NCI-H1694 (cell line): ENCODE data around the gene GPBAR1.
"Not testable (repeated sequence)": the region's sequence is repeated elsewhere in the genome, so short reads cannot be mapped to it uniquely, and the experiment has no call there.

Experiments
- DNase-seq: peaks from one replicate; lab custom pipeline; 2025; lab: John Stamatoyannopoulos, UW

Gene GPBAR1

DNA sequence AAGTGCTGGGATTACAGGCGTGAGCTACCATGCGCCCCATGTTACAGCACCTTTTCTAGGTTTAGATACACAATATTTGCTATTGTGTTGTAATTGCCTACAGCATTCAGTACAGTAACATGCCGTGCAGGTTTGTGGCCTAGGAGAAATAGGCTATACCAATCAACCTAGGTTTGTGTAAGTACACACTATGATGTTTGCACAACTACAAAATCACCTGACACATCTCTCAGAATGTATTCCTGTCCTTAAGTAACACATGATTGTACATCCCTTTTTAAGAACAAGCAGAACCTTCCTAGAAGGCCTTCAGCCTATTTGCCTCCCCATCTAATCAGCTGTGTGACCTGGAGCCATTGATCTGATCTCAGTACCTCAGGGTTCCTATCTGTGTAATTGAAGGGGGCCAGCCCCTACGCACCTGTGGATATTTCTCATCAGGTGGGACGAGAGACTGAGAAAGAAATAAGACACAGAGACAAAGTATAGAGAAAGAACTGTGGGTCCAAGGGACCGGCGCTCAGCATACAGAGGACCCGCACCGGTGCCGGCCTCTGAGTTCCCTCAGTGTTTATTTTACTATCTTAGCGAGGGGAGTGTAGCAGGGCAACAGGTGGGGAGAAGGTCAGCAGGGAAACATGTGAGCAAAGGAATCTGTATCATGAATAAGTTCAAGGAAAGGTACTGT lies 50.2 kb downstream of the GPBAR1 start:
- no peak for DNase-seq

DNA sequence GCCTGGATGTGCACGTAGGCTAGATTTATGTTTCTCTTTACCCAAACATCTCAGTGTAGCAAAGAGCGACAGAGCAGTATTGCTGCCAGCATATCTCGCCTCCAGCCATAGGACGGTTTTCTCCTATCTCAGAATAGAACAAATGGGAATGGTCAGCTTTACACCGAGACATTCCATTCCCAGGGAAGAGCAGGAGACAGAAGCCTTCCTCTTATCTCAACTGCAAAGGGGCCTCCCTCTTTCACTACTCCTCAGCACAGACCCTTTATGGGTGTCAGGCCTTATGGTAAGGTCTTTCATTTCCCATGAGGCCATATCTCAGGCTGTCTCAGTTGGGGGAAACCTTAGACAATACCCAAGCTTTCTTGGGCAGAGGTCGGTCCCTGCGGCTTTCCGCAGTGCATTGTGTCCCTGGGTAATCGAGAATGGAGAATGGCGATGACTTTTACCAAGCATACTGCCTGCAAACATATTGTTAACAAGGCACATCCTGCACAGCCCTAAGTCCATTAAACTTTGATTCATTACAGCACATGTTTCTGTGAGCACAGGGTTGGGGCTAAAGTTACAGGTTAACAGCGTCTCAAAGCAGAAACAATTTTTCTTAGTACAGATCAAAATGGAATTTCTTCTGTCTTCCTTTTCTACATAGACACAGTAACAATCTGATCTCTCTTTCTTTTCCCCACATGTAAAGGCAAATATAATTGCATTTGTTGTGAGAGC lies 50.9 kb downstream of the GPBAR1 start:
- not testable (repeated sequence) for DNase-seq

DNA sequence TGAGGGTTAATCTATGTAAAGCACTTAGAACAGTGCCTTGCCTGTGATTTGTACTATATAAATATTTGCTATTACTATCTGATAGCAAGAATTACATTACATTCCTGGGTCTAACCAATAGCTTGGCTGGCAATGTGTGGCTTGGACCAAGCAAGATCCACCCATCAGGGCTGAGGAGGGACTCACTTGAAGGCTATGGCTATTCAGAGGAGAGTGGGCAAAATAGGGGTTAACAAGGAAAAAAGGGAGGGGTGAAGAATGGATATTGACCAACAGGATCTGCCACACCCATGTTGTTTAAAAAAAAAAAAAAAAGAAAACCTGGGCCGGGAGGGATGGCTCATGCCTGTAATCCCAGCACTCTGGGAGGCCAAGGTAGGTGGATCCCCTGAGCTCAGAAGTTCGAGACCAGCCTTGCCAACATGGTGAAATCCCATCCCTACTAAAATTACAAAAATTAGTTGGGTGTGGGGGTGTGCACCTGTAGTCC lies 51.5 kb downstream of the GPBAR1 start:
- DNase-seq: no peak

DNA sequence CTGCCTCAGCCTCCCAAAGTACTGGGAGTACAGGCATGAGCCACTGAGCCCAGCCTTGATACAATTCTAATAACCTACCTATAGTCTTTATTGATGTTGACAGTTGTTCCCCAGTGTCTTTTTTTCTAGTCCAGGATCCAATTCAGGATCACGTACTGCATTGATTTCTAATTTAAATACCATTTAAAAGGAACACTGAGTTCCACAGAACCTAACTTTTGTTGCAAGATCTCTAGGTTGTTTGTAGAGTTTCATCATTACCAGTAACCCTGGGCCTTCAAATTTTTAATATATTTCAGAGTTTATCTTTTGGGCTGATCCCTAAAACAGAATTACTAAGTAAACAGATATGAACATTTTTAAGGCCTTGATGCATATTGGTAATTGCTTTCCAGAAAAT lies 52.5 kb downstream of the GPBAR1 start:
- no peak for DNase-seq
